Stimulated activated CD8-positive, alpha-beta memory T cell treated with anti-CD3 and anti-CD28 coated beads, Interleukin-4, amount 100 ng/mL, for 48 hours (primary cell): ENCODE results near the gene NDE1.
A peak's percentile ranks its signal among the peaks of the same experiment; 100 is the strongest.
"Not testable (repeated sequence)": the region's sequence is repeated elsewhere in the genome, so short reads cannot be mapped to it uniquely, and the experiment has no call there.

Source experiments
- DNase-seq: peaks from one replicate; pipeline ENCODE4 v3.0.0-alpha.2; 2020

NDE1 gene

GRCh38 chr16:15621456-15621855 is 28.6 kb upstream of the NDE1 start:
- no peak for DNase-seq

GRCh38 chr16:15621889-15622288 is 28.2 kb upstream of the NDE1 start:
- DNase-seq, result no peak

DNA sequence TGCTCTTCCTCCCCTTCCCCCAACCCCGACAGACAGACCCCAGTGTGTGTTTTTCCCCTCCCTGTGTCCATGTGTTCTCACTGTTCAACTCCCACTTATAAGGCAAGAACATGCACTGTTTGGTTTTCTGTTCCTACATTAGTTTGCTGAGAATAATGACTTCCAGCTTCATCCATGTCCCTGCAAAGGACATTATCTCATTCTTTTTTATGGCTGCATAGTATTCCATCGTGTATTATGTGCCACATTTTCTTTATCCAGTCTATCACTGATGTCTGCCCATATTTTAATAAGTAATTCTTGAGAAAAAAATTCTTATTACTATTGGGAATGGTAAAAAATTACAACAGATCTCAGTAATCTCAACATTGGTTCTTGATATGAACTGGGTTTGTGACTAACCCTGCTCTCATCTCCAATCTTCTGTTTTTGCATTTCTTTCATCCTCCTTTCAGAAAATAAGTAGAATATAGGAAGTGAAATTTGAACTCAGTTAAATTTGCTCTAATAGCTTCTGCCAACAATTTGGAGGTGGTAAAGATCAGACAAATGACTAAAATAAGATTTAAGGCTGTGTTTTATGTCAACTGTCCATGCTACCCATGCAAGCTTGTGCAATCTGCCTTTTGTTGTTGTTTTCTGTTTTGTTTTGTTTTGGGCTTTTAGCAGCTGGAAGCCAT is 18.2 kb upstream of the NDE1 start:
- DNase-seq, result no peak

DNA sequence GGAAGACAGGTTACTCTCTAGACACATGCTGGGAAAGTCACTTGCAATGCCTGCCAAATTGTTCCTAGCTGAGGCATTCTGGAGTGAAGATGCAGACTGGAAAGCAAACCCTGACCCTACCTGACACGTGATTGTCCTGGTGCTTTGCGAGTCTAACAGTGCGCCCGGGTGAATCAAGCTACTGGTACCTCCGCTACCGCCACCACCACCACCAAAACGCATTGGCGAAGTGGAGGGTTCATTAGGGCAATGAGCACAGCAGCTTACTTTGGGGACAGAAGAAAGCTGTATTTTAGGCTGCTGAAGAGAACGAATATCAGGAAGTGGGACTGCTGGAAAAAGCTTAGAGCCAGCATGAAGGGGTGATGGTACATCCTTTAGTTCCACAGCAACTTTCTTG is 14.1 kb upstream of the NDE1 start:
- no peak for DNase-seq

DNA sequence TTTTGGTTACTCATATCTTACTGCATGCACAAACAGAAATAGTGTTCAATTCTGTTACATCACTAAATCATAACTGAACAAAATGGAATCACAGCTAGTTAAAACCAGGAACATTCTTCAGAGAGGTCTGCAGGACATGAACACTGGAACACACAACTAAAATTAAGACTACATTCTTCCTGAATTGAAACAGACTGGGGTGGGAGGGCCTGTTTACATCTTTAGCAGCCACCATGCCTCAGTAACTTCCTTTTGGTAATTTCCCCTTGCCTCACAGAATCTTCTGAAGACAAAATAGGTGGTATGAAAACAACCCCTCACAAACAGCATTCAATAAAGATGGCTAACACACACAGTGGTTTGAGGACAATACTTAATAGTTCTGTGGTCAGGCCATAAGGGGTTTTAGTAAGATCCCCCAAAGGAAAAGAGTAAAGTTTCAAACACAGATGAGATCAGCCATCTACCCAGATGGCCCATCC is 13.6 kb upstream of the NDE1 start:
- DNase-seq, result no peak

- no peak for DNase-seq
These were observed 10.9 kb upstream of the NDE1 start for GRCh38 chr16:15639061-15639568.

GRCh38 chr16:15640966-15641365 is 9.1 kb upstream of the NDE1 start:
- peak; percentile 22 for DNase-seq

GRCh38 chr16:15641753-15642556 is 8.1 kb upstream of the NDE1 start:
- DNase-seq, result no peak

- DNase-seq, result peak; percentile 87
These were observed 7.4 kb upstream of the NDE1 start for GRCh38 chr16:15642557-15643047.

DNA sequence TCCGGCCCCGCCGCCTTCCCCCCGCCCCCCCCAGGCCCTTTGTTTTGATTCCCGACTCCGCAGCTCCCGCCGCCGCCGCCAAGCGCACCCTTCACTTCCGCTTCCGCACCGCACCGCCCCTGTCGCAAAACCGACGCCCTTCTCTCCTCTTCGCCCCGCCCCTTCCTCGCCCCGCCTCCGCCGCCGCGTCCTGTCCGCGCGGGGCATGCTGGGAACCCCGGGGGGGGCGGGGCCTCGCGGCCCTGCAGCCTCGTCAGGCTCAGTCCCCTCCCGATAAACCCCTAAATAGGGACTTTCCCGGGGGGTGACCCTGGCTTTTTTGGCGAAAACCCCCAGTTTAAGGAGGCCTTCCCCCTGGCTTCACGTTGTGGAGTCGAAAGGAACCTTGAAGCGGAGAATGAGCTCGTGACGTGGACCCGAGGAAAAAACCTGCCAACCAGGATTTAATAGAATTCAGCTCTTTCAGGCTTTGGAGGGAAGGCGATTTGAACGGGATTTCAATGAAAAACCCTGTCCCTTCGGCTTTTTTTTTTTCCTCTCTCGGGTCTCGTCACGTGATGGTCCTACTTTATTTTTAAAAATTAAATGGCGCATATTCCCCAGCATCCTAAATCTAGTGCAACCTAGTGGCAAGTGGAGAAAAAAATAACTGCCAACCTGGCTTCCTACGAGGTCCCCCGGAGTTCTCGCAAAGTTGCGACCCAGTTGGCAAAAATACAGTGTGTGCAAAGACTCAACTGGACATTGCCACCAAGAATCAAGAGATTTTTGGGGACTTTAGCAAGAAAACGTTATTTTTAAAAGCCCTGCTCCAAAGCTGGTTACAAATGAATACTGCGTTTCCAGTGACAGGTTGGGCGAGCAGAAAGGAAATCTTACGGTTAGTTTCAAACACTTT is 6.7 kb upstream of the NDE1 start, which contains the start of gene MARF1:
Gene MARF1 (minus strand): TSS at position 107 of the 898 bp plus-strand sequence. CDS start 3,921 bp downstream, outside the sequence.
- peak; percentile 100 for DNase-seq

- no peak for DNase-seq
These were observed 6.1 kb upstream of the NDE1 start for GRCh38 chr16:15643946-15644250.

GRCh38 chr16:15644267-15644961 is 5.6 kb upstream of the NDE1 start:
- DNase-seq, result no peak

GRCh38 chr16:15644962-15645465 is 5.0 kb upstream of the NDE1 start:
- DNase-seq, result peak; percentile 60

DNA sequence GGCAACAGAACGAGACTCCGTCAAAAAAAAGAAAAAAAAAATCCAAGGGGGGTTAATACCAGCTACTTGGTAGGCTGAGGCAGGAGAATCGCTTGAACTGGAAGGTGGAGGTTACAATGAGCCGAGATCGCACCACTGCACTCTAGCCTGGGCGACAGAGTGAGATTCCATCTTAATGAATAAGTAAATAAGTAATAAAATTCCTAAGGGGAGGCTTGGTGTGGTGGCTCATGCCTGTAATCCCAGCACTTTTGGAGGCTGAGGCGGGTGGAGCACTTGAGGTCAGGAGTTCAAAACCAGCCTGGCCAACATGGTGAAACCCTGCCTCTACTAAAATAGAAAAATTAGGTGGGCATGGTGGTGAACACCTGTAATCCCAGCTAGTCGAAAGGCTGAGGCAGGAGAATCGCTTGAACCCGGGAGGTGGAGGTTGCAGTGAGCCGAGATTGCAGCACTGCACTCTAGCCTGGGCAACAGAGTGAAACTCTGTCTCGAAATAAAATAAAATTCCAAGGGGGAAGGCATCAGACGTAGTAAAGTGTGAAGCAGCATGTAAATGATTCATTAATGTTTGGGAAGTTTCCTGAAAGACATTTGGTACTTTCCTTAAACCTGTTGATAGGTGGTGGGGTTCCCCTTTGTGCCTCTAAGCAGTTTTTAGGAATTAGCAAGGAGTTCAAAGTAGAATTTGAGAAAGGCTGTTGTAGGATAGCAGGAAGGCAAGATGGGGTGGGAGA is 3.3 kb upstream of the NDE1 start:
- not testable (repeated sequence) for DNase-seq

- peak; percentile 9 for DNase-seq
These were observed 2.6 kb upstream of the NDE1 start for GRCh38 chr16:15647294-15648014.

DNA sequence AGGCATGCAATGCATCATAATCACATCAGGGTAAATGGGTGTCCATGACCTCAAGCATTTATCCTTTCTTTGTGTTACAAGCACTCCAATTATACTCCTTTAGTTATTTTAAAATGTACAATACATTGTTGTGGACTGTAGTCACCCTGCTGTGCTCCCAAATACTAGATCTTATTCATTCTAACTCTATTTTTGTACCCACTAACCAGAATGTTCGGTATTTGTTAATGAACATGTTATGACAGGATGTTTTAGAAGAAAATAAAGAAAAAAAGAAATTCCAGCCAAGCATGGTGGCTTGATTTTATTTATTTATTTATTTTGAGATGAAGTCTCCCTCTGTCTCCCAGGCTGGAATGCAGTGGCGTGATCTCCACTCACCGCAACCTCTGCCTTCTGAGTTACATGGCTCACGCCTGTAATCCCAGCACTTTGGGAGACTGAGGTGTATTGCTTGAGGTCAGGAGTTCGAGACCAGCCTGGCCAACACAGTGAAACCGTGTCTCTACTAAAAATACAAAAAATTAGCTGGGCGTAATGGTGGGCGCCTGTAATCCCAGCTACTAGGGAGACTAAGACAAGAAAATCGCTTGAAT is 1.8 kb upstream of the NDE1 start:
- no peak for DNase-seq

DNA sequence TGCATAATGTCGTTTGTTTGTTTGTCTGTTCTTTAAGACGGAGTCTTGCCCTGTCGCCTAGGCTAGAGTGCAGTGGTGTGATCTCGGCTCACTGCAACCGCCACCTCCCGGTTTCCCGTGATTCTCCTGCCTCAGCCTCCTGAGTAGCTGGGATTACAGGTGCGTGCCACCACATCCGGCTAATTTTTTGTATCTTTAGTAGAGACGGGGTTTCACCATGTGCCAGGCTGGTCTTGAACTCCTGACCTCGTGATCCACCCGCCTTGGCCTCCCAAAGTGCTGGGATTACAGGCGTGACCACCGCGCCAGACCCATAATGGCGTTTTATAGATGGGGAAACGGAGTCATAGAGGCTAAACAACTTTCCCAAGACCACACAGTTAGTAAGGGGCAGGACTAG is 734 bp upstream of the NDE1 start:
- DNase-seq, result not testable (repeated sequence)

- DNase-seq, result no peak
These were observed 372 bp upstream of the NDE1 start for GRCh38 chr16:15649727-15650018.

DNA sequence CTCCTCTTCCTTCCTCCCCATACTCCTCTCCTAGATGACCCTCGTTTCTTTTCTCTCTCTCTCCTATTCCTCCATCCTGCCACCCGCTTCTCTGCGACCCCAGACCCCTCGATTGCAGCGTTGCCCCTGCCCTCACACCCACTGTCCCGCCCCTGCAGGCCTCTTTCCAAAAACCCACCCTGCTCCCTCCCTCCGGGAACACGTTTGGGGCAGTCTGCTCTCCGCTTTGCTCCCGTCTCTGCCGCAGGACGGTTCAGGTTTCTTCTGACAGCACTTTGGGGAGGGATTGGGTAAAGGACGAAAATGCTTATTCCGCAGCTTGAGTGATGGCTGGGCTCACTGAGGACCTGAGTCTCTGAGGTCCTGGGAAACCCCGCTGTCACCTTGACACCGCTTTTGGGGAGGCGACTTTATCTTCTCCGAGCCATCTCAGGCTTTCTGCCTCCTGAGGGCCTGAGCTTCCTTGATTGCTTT is 690 bp downstream of the NDE1 start:
- DNase-seq, result peak; percentile 62
